Ureter (tissue), 1 donor: ENCODE measurements around the gene ANK2. TPM values are rescaled to one million over a fixed set of nuclear protein-coding genes. Genes with fewer than 3 reads are reported as not detected.

Experiments
- DNase-seq: peaks from one replicate; pipeline ENCODE4 v3.0.0-alpha.2; 2020; ENCODE audit warnings: low spot score
- total RNA-seq: library from RNA; stranded (reverse); gene quantifications from one replicate; pipeline ENCODE4 v1.2.4, GENCODE V29; 2023
- donor health status: DM: yes; HTN: yes; CAD: no.

The ANK2 gene
- total RNA-seq, 1 donor from 2014 or later: 31.4 TPM

GRCh38 chr4:113335746-113336145 lies 286.3 kb downstream of the ANK2 start:
- no peak for DNase-seq

DNA sequence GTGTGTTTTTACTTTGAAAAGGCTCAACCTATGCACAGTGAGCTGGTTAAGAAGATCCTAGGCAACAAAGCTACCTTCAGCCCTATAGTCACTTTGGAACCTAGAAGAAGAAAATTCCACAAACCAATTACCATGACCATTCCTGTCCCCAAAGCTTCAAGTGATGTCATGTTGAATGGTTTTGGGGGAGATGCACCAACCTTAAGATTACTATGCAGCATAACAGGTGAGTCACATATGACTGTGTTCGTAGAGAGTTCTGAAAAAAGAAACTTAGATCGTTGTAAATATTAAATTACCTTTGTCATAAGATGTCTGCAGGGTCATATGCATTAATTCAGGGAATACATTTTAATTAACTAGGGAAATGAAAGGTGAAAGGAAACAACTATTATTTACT lies 287.1 kb downstream of the ANK2 start:
- no peak for DNase-seq

DNA sequence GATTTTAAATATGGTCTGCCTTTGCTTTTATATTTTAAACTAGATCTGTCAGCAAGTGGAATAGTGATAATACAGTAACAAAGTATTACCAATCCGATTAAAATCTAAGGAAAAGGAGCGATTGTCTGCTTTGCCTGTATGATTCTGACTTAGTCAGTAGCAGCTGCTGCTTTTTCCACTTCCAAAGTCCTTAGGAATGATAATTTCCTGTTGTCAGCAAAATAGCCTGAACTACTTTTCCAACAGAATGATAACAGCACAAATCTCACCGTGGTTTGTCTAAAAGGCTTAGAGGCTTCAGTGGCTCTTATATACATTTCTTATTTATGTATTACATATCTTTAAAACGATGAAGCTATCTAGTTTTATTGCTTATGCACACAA lies 290.0 kb downstream of the ANK2 start:
- DNase-seq: no peak

DNA sequence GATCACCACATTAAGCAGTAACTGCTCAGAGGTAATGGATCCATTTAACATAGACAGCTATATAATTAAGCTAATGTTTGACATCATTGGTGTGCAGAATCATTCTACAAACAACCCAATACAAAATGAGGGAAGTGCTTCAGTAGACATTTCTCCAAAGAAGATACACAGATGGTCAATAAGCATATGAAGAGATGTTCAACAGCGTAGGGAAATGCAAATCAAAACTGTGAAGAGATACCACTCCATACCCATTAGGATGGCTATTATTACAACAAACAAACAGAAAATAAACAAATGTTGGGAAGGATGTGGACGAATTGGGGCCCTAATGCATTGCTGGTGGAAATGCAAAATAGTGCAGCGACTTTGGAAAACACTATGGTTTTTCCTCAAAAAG lies 294.6 kb downstream of the ANK2 start:
- DNase-seq: no peak

DNA sequence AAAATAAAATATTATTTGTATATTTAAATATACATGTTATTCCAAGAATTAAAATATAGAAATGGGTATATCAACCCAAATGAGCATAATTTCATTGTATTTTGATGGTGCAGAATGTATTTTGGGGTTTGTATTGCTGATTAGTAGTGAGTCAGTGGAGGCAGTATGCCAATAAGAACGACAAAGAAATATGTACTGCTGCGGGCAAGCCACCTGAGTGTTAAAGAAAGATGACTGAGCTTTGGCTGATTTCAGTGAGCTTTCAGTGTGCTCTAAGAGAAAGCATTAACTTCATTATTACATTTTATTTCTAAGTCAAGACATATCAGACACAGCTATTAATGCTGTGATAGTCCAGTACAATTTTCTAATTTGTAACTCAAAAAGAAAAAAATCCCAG lies 297.8 kb downstream of the ANK2 start:
- DNase-seq: no peak

DNA sequence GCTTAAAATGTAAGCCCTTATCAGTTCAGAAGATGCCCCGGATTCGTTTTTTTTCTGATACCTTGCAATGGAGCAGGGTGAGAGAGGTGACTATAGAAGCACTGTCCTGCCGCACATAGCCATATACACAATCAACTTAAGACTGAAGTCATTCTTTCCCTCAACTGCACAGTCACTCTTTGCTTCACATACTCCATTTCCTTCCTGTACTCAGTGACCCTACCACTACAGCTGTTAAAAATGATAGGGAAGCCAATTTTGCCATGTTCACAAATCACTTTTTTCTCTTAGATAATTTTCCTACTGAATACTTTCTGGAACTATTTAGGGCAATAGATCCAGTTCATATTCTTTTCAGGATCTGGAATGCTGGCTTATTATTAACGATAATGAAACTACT lies 300.0 kb downstream of the ANK2 start:
- DNase-seq: no peak

DNA sequence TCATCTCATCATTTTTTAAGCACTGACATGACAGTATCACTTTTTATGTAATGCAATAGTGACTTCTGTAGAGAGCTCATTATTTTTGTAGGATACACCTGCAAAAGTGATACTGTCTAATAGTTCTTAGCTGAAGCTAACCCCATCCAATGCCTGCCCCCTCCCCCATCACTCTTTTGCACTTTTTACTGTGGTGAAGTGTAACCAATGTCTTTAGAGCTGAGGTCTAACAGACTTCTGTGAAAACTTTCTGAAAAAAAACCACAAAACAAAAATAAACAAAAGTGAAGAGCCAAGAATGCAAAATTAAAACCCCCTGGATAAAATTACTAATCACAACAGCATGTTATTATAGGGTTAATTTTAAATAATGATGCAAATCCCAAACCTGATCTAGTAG lies 301.1 kb downstream of the ANK2 start:
- no peak for DNase-seq

DNA sequence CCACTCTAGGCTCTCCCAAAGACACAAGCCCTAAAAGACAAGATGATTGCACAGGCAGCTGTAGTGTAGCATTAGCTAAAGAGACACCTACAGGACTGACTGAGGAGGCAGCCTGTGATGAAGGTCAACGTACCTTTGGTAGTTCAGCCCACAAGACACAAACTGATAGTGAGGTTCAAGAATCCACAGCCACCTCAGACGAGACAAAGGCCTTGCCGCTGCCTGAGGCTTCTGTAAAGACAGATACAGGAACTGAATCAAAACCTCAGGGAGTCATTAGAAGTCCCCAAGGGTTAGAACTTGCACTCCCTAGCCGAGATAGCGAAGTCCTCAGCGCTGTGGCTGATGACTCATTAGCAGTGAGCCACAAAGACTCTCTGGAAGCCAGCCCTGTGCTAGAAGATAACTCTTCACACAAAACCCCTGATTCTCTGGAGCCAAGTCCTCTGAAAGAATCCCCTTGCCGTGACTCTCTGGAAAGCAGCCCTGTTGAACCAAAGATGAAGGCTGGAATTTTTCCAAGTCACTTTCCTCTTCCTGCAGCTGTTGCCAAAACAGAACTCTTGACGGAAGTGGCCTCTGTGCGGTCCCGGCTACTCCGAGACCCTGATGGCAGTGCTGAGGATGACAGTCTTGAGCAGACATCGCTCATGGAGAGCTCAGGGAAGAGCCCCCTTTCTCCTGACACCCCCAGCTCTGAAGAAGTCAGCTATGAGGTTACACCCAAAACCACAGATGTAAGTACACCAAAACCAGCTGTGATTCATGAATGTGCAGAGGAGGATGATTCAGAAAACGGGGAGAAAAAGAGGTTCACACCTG lies 306.3 kb downstream of the ANK2 start:
- DNase-seq: no peak

DNA sequence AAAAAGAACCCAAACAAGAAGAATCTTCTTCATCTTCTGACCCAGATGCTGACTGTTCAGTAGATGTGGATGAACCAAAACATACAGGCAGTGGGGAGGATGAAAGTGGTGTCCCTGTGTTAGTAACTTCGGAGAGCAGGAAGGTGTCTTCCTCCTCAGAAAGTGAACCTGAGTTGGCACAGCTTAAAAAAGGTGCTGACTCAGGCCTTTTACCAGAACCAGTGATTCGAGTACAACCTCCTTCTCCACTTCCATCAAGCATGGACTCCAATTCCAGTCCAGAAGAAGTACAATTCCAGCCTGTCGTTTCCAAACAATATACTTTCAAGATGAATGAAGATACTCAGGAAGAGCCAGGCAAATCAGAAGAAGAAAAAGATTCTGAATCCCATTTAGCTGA lies 307.0 kb downstream of the ANK2 start:
- no peak for DNase-seq

DNA sequence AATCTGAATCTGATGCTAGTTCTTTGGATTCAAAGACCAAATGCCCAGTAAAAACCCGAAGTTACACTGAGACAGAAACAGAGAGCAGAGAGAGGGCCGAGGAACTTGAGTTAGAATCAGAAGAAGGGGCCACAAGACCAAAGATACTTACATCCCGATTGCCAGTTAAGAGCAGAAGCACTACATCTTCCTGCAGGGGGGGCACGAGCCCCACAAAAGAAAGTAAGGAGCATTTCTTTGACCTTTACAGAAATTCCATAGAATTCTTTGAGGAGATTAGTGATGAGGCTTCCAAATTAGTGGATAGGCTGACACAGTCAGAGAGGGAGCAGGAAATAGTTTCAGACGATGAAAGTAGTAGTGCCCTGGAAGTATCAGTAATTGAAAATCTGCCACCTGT lies 309.3 kb downstream of the ANK2 start:
- DNase-seq: no peak

DNA sequence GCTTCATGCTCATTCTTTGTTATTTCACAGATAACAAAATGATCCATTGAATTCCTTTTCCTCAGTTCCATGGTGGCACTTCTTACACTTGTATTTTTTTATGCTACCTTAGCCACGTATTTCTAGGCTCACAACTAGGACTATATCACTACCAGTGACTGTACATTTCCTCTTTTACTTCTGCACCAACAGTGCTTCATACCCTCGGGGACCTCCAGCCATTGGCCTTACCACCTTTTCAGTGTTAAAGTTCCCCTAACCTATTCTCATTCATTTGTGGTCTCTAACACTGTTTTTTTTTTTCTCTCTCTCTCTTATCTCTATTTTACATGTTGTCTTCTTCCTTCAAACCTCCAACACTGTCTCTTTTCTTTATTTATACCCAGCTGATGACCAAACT lies 315.9 kb downstream of the ANK2 start:
- DNase-seq: no peak

- DNase-seq: no peak
Observed at GRCh38 chr4:113368056-113368455, 318.6 kb downstream of the ANK2 start.

GRCh38 chr4:113371111-113371510 lies 321.7 kb downstream of the ANK2 start:
- DNase-seq: no peak

DNA sequence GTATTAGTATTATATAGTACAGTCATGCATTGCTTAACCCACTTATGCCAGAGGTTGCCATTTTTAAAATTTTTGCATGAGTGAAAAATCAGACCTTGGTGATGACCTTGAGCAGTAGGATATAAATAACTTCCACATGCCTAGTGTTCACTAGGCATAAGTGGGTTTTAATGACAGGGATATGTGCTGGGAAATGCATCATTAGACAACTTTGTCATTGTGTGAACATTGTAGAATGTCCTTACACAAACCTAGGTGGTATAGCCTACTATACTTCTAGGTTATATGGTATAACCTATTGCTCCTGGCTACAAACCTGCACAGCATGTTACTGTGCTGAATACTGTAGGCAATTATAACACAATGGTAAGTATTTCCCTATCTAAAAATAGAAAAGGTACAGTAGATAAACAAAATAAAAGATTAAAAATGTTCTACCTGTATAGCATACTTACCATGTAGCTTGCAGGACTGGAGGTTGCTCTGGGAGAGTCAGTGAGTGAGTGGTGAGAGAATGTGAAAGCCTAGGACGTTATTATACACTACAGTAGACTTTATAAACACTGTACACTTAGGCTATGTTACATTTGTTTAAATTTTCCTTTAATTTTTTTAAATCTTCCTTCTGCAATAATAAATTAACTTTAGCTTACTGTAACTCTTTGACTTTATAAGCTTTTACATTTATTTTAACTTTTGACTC lies 326.7 kb downstream of the ANK2 start:
- DNase-seq: no peak

DNA sequence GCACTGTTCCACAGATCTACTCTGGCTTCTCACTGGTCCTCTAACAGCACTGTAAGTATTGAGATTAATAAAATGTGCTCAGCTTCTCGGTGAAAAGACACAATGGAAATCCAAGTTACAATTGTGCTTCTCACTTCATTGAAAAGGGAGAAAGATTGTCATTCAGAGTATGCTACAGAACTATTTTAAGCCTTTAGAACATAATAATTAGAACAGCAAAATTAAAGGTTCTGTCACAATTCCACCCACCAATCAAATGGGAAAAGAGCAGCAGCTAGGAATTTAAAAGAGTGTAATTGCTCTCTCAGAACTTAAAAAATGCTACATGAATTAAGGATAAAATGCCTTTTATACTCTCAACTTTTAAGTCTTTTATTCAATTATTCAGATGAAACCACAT lies 329.4 kb downstream of the ANK2 start:
- DNase-seq: no peak

GRCh38 chr4:113382704-113383103 lies 333.3 kb downstream of the ANK2 start:
- no peak for DNase-seq

DNA sequence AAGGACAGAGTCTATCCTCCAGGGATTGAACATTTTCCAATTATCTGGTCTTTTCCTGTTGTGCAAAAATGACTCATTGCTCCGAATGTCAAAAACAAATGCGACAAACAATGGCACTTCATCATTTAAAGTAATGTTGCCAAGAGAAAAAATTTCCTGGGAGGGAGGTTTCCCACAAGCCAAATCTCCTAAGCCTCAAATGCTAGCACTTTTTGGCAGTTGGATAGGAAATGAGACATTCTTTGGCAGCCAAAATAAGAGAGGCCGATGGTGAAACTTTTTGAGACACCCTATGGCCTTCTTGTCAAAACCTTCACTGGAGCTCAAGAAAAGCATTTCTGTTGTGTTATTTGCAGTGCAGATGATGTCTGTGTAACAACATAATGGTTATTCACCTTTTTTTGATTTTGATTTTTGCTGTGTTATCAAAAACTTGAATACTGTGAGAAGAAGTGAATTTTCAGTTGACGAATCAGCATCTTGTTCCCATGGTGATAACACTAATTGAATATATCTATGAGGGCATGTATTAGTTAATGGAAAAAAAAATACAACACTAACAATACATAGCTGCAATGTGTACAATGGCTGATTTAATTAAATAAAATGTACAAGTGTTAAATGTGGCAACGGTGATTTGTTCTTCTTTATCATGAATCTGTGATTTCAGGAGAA lies 333.8 kb downstream of the ANK2 start:
- no peak for DNase-seq

DNA sequence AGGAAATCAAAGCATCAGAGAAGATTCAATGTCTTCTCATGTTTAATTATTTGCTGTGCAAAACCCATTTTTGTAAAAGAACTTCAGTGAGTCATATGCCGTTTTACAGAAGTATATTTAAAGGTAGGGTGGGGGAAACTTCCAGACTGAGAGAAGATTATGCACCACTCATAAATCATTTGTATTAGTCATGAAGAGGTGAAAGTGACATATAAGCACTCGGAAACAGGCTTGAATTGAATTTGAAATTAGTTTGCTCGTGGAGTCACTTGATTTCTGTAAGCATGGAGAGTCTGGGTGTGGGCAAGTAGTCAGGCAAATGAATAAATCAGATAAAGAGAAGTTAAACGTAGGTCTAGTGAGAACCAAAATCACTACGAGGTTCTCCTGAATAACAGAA lies 335.1 kb downstream of the ANK2 start:
- DNase-seq: no peak

DNA sequence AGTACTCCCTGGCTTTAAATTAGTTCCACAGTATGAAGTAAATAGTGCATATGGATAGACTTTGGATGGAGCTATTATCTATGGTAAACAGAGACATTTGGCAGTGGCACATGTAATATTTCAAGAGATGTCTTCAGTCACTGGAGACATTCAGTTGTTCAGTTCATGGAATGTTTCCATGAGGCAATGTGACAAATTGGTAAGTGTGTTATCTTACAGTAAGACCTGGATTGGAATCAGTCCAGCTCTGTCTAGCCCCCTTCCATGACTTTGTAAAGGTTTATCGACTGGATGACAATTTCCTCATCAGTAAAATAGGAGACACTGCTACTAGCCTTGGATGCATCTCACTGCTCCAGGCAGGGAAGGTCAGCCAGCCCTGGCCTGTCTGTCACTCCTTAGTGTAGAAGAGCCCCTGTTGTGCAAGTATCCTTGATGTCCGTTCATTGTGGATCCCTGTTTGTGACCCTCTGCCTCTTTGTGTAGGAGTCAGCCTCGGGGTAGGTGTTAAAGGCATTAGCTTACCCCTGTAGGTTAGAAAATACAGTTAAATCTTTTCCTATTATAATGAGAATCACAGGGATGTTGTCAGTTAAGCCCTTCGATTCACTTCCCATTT lies 335.9 kb downstream of the ANK2 start:
- no peak for DNase-seq

- no peak for DNase-seq
Observed at GRCh38 chr4:113389160-113389559, 339.7 kb downstream of the ANK2 start.

GRCh38 chr4:113390850-113391249 lies 341.4 kb downstream of the ANK2 start:
- no peak for DNase-seq

DNA sequence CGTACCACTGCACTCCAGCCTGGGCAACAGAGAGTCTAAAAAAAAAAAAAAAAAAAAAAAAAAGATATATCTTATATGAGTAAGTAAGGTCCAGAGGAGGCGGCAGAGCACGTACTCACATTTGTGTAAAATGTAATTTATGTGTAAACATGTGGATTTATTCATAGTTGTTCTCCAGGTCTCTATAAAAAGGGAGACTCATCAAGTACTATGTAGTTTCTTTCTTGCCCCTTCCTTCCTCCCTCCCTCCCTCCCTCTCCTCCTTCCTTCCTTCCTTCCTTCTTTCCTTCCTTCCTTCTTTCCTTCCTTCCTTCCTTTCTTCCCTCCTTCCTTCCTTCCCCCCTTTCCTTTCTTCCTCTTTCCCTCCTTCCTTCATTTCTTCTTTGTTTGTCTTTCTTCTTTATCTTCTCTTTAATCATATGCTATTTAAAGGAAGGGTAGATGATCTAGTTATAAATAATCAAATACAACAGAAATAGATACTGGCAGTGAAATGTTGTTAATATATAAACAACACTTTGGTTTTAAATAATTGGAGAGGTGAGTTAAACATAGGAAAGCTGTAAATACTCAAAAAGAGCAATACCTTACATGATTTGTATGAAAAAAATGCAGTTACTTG lies 344.8 kb downstream of the ANK2 start:
- DNase-seq: no peak
